ENCODE measurements around the gene COX7A2L. TPM values are rescaled to one million over a fixed set of nuclear protein-coding genes. Genes with fewer than 3 reads are reported as not detected.
"Not testable (repeated sequence)": the region's sequence is repeated elsewhere in the genome, so short reads cannot be mapped to it uniquely, and the experiment has no call there.

COX7A2L gene
- total RNA-seq, 1 donor from 2014 or later = 126 TPM

DNA sequence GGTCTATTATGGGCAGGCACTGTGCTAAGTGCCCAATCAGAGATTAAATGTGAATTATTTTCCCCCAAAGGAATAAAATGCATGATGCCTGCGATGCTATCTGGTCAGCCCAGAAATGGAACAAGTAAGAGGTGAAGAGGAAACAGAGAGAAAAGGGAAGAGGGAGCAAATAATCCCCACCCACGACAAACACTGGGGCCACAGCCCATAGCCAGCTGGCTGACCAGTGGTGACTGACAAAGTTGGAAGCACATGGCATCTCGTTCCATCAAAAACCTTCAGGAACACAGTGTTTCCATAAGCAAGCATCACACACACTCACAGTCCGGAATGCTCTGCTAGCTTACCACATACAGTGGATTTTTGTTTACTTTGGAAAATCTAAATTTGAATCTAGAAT, 21.1 kb upstream of the COX7A2L start:
- no peak overlapping the region for H3K4me2 ChIP-seq (ENCODE audit: low read length)
- H3K27ac Mint-ChIP-seq (ENCODE audit: unreplicated experiment) = no peak overlapping the region
- no peaks in the 10 kb centered on the region for H3K27me3 ChIP-seq (ENCODE audit: insufficient read depth, low read length)
- H3K79me2 ChIP-seq (ENCODE audit: insufficient read depth, low read length) = no peaks in the 10 kb centered on the region
- no peaks in the 10 kb centered on the region for H3K36me3 ChIP-seq (ENCODE audit: insufficient read depth, low read length)
- no peaks in the 10 kb centered on the region for H3K4me1 ChIP-seq (ENCODE audit: insufficient read depth, low read length)
- H2AFZ ChIP-seq (ENCODE audit: low read depth, low read length) = no peak overlapping the region
- peaks cover 4% of the 10 kb centered on the region for H3K27me3 Mint-ChIP-seq (ENCODE audit: low read depth, unreplicated experiment)
- H3K9me3 ChIP-seq (ENCODE audit: insufficient read depth, low read depth, low read length) = no peaks in the 10 kb centered on the region
- FAIRE-seq (no peak), DNase-seq (ENCODE audit: low read depth) (no peak)
- H4K20me1 ChIP-seq (ENCODE audit: insufficient read depth, low read length) = no peaks in the 10 kb centered on the region
- H3K27ac ChIP-seq (ENCODE audit: low read depth, low read length) = no peak overlapping the region
- H3K4me1 Mint-ChIP-seq (ENCODE audit: low read depth, unreplicated experiment) = no peaks in the 10 kb centered on the region
- TF ChIP-seq EZH2 (IDR thresholded peaks at IDR 0.05; ENCODE audit: insufficient read depth, low read length) = no peak
- TF ChIP-seq, protein P1, sequence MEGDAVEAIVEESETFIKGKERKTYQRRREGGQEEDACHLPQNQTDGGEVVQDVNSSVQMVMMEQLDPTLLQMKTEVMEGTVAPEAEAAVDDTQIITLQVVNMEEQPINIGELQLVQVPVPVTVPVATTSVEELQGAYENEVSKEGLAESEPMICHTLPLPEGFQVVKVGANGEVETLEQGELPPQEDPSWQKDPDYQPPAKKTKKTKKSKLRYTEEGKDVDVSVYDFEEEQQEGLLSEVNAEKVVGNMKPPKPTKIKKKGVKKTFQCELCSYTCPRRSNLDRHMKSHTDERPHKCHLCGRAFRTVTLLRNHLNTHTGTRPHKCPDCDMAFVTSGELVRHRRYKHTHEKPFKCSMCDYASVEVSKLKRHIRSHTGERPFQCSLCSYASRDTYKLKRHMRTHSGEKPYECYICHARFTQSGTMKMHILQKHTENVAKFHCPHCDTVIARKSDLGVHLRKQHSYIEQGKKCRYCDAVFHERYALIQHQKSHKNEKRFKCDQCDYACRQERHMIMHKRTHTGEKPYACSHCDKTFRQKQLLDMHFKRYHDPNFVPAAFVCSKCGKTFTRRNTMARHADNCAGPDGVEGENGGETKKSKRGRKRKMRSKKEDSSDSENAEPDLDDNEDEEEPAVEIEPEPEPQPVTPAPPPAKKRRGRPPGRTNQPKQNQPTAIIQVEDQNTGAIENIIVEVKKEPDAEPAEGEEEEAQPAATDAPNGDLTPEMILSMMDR (IDR thresholded peaks at IDR 0.05; ENCODE audit: insufficient read depth, low read depth, low read length) = no peak
- no peak overlapping the region for H3K4me3 ChIP-seq (ENCODE audit: insufficient read depth, low read depth, low read length)
- H3K9me3 Mint-ChIP-seq (ENCODE audit: unreplicated experiment) = no peaks in the 10 kb centered on the region
- H3K9ac ChIP-seq (ENCODE audit: low read length) = no peak overlapping the region
- no peak overlapping the region for H3K4me3 Mint-ChIP-seq (ENCODE audit: unreplicated experiment)
- H3K36me3 Mint-ChIP-seq (ENCODE audit: low read depth, unreplicated experiment) = no peaks in the 10 kb centered on the region

GRCh38 chr2:42380026-42380425, 19.0 kb upstream of the COX7A2L start:
- H3K4me1 ChIP-seq (ENCODE audit: insufficient read depth, low read length); FAIRE-seq; H4K20me1 ChIP-seq (ENCODE audit: insufficient read depth, low read length); H3K36me3 ChIP-seq (ENCODE audit: insufficient read depth, low read length); H3K27ac Mint-ChIP-seq (ENCODE audit: unreplicated experiment); H3K27me3 ChIP-seq (ENCODE audit: insufficient read depth, low read length); DNase-seq (ENCODE audit: low read depth); H3K27me3 Mint-ChIP-seq (ENCODE audit: low read depth, unreplicated experiment); H3K4me3 ChIP-seq (ENCODE audit: insufficient read depth, low read depth, low read length); H3K9ac ChIP-seq (ENCODE audit: low read length); H3K9me3 Mint-ChIP-seq (ENCODE audit: unreplicated experiment); H3K36me3 Mint-ChIP-seq (ENCODE audit: low read depth, unreplicated experiment); H3K4me2 ChIP-seq (ENCODE audit: low read length); H2AFZ ChIP-seq (ENCODE audit: low read depth, low read length); H3K27ac ChIP-seq (ENCODE audit: low read depth, low read length); H3K4me1 Mint-ChIP-seq (ENCODE audit: low read depth, unreplicated experiment); H3K4me3 Mint-ChIP-seq (ENCODE audit: unreplicated experiment); H3K79me2 ChIP-seq (ENCODE audit: insufficient read depth, low read length); H3K9me3 ChIP-seq (ENCODE audit: insufficient read depth, low read depth, low read length): not testable (repeated sequence)

DNA sequence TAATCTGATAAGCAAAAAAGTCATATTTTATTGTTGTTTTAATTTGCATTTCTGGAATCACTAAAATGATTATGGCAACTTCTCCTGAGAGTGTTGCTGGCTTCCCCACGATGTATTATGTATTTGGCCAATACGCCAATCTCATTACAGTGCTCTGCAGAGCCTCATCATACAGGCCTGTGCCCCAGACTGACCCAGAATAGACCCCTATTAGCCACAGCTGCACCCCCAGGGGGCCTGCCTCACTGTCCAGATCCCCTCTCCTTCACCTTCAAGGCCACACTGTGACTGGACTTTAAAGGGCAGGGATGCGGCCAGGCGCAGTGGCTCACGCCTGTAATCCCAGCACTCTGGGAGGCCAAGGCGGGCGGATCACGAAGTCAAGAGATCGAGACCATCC, 17.4 kb upstream of the COX7A2L start:
- Histone ChIP-seq H3K27me3 (ENCODE audit: insufficient read depth, low read length) (no peaks in the 10 kb centered on the region), H3K9me3 (ENCODE audit: insufficient read depth, low read depth, low read length) (no peaks in the 10 kb centered on the region), H3K4me2 (ENCODE audit: low read length) (no peak overlapping the region), H4K20me1 (ENCODE audit: insufficient read depth, low read length) (no peaks in the 10 kb centered on the region), H3K4me1 (ENCODE audit: insufficient read depth, low read length) (no peaks in the 10 kb centered on the region), H3K4me3 (ENCODE audit: insufficient read depth, low read depth, low read length) (no peak overlapping the region), H3K36me3 (ENCODE audit: insufficient read depth, low read length) (no peaks in the 10 kb centered on the region), H3K9ac (ENCODE audit: low read length) (no peak overlapping the region), H3K27ac (ENCODE audit: low read depth, low read length) (no peak overlapping the region), H2AFZ (ENCODE audit: low read depth, low read length) (no peak overlapping the region), H3K79me2 (ENCODE audit: insufficient read depth, low read length) (no peaks in the 10 kb centered on the region)
- FAIRE-seq (no peak), DNase-seq (ENCODE audit: low read depth) (no peak)
- no peak overlapping the region for H3K4me3 Mint-ChIP-seq (ENCODE audit: unreplicated experiment)
- H3K36me3 Mint-ChIP-seq (ENCODE audit: low read depth, unreplicated experiment) = no peaks in the 10 kb centered on the region
- no peak overlapping the region for H3K27ac Mint-ChIP-seq (ENCODE audit: unreplicated experiment)
- H3K9me3 Mint-ChIP-seq (ENCODE audit: unreplicated experiment) = no peaks in the 10 kb centered on the region
- no peaks in the 10 kb centered on the region for H3K4me1 Mint-ChIP-seq (ENCODE audit: low read depth, unreplicated experiment)
- H3K27me3 Mint-ChIP-seq (ENCODE audit: low read depth, unreplicated experiment) = peaks cover 3% of the 10 kb centered on the region
- TF ChIP-seq, protein P1 (IDR thresholded peaks at IDR 0.05; ENCODE audit: insufficient read depth, low read depth, low read length) = no peak
- TF ChIP-seq EZH2 (IDR thresholded peaks at IDR 0.05; ENCODE audit: insufficient read depth, low read length) = no peak
